ENCODE data around the gene CYSRT1. TPM values are rescaled to one million over a fixed set of nuclear protein-coding genes. Genes with fewer than 3 reads are reported as not detected.

CYSRT1 gene
- total RNA-seq, 1 donor from 2014 or later: 3.9 TPM

DNA sequence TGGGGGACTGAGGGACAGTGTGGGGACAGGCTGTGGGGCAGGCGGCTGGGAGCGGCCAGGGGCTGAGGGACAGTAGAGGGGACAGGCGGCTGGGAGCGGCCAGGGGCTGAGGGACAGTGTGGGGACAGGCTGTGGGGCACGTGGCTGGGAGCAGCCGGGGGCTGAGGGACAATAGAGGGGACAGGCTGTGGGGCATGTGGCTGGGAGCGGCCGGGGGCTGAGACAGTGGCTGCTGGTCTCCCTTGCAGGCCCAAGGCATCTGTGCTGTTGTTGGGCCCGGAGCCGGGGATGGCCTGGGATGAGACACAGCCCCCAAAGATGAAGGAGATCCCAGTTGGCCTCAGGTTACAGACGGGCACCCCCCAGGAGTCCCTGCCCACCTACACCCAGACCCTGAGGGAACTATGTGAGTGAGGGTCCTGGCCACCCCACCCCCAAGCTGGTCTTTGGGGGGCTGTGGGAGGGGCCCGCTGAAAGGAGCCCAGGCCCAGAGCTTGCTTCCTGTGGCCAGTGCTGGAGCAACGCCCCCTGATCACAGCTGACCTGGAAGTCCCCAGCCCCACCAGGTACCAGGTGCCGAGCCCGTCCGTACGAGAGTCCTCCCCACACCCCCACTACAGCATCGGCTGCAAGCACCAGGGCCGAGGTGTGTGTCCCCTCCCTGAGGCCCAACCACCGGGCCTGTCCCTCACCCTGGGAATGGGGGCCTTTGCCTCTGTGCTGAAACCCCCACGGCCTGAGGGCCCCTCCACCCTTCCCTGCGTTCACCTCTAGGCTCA is 26.7 kb downstream of the CYSRT1 start:
- TF ChIP-seq, protein P1, sequence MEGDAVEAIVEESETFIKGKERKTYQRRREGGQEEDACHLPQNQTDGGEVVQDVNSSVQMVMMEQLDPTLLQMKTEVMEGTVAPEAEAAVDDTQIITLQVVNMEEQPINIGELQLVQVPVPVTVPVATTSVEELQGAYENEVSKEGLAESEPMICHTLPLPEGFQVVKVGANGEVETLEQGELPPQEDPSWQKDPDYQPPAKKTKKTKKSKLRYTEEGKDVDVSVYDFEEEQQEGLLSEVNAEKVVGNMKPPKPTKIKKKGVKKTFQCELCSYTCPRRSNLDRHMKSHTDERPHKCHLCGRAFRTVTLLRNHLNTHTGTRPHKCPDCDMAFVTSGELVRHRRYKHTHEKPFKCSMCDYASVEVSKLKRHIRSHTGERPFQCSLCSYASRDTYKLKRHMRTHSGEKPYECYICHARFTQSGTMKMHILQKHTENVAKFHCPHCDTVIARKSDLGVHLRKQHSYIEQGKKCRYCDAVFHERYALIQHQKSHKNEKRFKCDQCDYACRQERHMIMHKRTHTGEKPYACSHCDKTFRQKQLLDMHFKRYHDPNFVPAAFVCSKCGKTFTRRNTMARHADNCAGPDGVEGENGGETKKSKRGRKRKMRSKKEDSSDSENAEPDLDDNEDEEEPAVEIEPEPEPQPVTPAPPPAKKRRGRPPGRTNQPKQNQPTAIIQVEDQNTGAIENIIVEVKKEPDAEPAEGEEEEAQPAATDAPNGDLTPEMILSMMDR (IDR thresholded peaks at IDR 0.05; ENCODE audit: insufficient read depth, low read length, severe bottlenecking): no peak
- DNase-seq (ENCODE audit: low read depth): no peak
- FAIRE-seq: no peak

DNA sequence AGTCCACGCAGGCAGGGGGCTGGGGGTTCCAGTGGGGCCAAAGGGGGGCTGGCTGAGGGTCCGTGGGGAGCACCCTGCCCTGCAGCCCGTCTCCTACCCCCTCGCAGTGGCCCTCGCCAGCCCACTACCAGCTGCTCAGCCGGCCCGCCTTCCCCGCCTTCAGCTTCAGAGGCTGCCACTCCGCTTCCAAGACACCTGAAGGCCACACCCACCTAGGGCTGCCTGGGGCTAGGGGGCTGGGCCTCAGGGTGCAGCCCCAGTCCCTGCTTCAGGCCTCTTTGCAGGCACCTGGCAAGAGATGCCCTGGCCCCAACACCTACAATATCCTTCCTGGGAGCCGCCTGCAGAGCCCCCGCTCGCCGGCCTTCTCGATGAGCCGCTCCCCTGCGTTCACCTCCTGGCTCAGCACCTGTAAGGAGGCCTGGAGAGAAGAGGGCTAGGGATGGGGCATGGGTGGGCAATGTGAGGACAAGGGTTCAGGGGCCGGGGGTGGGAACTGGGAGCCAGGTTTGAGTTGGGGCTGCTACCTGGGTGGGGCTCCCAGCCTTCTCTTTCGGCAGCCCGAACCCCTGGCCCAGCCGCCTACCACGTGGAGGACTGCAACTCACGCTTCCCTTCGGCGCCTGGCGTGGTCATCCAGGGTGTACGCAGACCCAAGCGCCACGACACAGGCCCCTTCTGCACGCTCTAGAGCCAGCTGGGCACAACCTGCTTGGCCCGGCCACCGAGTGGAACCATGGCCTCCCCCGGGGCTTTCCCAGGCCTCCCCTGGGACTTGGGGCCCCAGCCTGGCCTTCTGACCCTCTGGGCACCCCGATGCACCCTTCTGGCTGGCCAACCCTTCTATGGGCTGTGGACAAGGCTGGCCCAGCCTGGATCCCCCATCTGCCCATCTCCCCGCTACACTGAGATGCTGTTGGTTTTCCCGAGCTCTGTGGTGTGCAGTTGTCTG is 27.9 kb downstream of the CYSRT1 start:
- TF ChIP-seq, protein P1 (IDR thresholded peaks at IDR 0.05; ENCODE audit: insufficient read depth, low read length, severe bottlenecking): no peak
- H3K27me3 ChIP-seq (ENCODE audit: control insufficient read depth, insufficient read depth, low read length): no peaks in the 10 kb centered on the region
- peaks cover 4% of the 10 kb centered on the region for H3K36me3 ChIP-seq (ENCODE audit: control insufficient read depth, insufficient read depth, low read length)
- DNase-seq (ENCODE audit: low read depth) (no peak), FAIRE-seq (no peak)
- H3K4me3 ChIP-seq (ENCODE audit: low read depth, low read length): no peak overlapping the region

More for the DNA sequence above, 26.7 kb downstream of the CYSRT1 start:
- Histone ChIP-seq H3K4me3 (ENCODE audit: low read depth, low read length) (no peak overlapping the region), H3K27me3 (ENCODE audit: control insufficient read depth, insufficient read depth, low read length) (no peaks in the 10 kb centered on the region), H3K36me3 (ENCODE audit: control insufficient read depth, insufficient read depth, low read length) (peaks cover 2% of the 10 kb centered on the region)

DNA sequence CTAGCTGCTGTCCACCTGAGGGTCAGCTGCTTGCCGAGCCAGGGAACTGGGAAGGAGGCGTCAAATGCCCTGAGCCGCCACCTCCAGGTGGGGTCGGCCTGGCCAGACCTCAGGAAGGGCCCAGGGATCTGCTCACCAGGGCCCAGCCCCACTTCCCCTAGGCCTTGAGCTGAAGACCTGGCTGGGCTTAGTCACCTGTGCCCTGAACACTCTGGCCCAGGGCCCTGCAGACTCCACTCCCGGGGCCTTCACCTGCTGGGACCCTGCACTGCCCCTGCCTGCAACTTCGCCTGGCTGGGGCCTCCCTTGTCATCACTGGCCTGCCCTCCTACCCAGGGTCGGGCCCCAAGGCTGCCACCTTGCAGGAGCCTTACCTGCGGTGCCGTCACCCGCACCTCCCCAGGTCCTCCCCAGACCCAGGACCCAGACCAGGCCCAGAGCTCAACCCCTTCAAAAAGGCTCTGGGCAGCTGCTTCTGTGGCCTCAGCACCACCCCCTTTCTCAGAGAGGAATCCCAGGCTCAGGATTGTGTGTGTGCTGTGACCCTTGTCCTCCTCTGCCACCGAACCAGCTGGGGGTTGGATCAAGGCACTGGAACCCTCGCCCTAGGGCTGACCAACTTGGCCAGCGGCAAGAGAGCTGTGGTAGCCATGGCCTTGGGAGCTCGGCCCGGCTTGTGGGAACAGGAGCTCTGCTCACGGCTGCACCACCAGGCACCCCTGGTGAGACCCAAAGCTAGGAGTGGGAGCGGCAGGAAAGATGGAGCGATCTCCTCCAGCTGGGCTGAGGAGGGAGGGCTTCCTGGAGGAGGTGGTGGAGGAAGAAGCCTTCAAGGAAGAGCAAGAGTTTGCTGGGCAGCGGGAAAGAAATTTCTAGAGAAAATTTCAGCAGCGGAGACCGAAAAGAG is 29.0 kb downstream of the CYSRT1 start:
- FAIRE-seq (no peak), DNase-seq (ENCODE audit: low read depth) (no peak)
- peak overlapping the region; percentile 89 for H3K4me3 ChIP-seq (ENCODE audit: low read depth, low read length)
- no peaks in the 10 kb centered on the region for H3K27me3 ChIP-seq (ENCODE audit: control insufficient read depth, insufficient read depth, low read length)
- TF ChIP-seq, protein P1 (IDR thresholded peaks at IDR 0.05; ENCODE audit: insufficient read depth, low read length, severe bottlenecking): no peak
- peaks cover 4% of the 10 kb centered on the region for H3K36me3 ChIP-seq (ENCODE audit: control insufficient read depth, insufficient read depth, low read length)

DNA sequence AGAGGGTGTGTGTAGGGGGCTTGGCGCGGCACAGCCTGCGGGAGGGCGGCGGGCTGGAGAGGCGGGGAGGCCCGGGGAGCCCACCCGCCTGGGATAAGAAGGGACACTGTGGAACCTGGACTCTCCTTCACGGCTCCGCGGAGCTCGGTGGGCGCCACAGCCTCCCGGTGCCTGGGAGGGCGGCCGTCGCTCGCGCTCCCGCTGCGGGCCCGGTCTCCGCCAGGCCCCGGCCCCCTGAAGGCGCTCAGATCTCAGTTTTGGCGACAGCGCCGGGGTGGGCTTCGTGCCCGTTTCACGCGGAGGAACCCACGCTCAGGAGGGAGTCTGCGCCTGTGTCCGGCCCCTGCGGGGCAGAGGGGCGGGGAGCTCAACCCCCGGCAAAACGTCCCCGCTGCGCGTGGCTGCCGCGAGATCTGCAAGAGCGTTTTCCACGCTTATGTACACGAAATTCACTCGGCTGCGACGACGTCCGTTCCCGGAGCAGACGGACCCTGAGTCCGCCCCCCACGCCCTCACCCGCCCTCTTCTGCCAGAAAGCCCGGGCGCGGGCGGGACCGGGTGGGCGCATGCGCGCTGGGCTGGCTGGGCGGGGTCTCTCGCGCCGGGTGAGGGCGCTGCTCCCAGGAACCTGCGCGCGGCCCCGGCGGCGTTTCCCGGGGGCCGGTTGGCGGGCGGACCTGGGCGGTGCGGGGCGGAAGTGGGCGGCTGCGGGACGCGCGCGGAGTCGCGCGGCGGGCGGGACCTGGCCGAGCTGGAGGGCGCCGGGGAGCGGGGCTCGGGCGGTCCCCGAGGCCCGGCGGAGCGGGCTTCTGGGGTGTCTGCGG is 29.9 kb downstream of the CYSRT1 start, which contains the start of gene NELFB:
Gene NELFB, plus strand, starts transcription at position 704 of the 824 bp plus-strand sequence.
- DNase-seq (ENCODE audit: low read depth): peak; percentile 48
- TF ChIP-seq, protein P1 (IDR thresholded peaks at IDR 0.05; ENCODE audit: insufficient read depth, low read length, severe bottlenecking): peak; percentile 9
- H3K4me3 ChIP-seq (ENCODE audit: low read depth, low read length): peak within 1 kb of the TSS; percentile 89
- peaks cover 9% of the 10 kb centered on the region for H3K36me3 ChIP-seq (ENCODE audit: control insufficient read depth, insufficient read depth, low read length)
- no peak for FAIRE-seq
- no peaks in the 10 kb centered on the region for H3K27me3 ChIP-seq (ENCODE audit: control insufficient read depth, insufficient read depth, low read length)
